Mesodermal cell (in vitro differentiated cells): ENCODE results near the gene GALNT9.

Experiments used
- H3K27ac ChIP-seq: 2 replicates; pipeline ENCODE4 v1.7.0; 2013; ENCODE audit warnings: mild to moderate bottlenecking, low read depth, low read length, moderate library complexity; ENCODE audit not compliant: severe bottlenecking
- H3K36me3 ChIP-seq: 2 replicates; pipeline ENCODE4 v1.7.1; 2013; ENCODE audit warnings: mild to moderate bottlenecking, low read length, moderate library complexity; ENCODE audit not compliant: control insufficient read depth, insufficient read depth
- H3K4me1 ChIP-seq: one replicate; pipeline ENCODE4 v1.7.1; 2013; ENCODE audit warnings: mild to moderate bottlenecking, low read length; ENCODE audit not compliant: insufficient read depth, control insufficient read depth, poor library complexity, severe bottlenecking
- H3K4me3 ChIP-seq: 2 replicates; pipeline ENCODE4 v1.7.0; 2013; ENCODE audit warnings: low read length, control low read depth, mild to moderate bottlenecking; ENCODE audit not compliant: insufficient read depth, poor library complexity, severe bottlenecking; ENCODE audit errors: extremely low read depth
- H3K9me3 ChIP-seq: 2 replicates; pipeline ENCODE4 v1.7.1; 2013; ENCODE audit warnings: mild to moderate bottlenecking, low read length, moderate library complexity; ENCODE audit not compliant: control insufficient read depth
- WGBS, 2 experiments: methylation state at CpG; one replicate each; pipeline ENCODE4 v1.1.5; 2013; ENCODE audit warnings: missing lambda C conversion rate in 2 of 2; ENCODE audit not compliant: insufficient coverage in 2 of 2; 5-methylcytosine and 5-hydroxymethylcytosine counted together

The GALNT9 gene

GRCh38 chr12:132342251-132343227 lies 13.2 kb upstream of the GALNT9 start:
- H3K4me1 ChIP-seq: no peaks in the 10 kb centered on the region
- H3K36me3 ChIP-seq: no peaks in the 10 kb centered on the region
- WGBS, 2 experiments: 62 to 71% methylated on average over 22 to 23 of the region's 24 CpGs
- peaks cover 43% of the 10 kb centered on the region for H3K9me3 ChIP-seq
- no peak overlapping the region for H3K27ac ChIP-seq
- no peak overlapping the region for H3K4me3 ChIP-seq

- 83 to 86% methylated on average over 38 to 39 of the region's 40 CpGs for whole genome bisulfite sequencing, 2 experiments
- no peak overlapping the region for H3K4me3 ChIP-seq
- H3K27ac ChIP-seq: no peak overlapping the region
- H3K4me1 ChIP-seq: no peaks in the 10 kb centered on the region
- H3K9me3 ChIP-seq: peaks cover 43% of the 10 kb centered on the region
- no peaks in the 10 kb centered on the region for H3K36me3 ChIP-seq
Measured at GRCh38 chr12:132341318-132342050, 12.1 kb upstream of the GALNT9 start.

GRCh38 chr12:132340266-132341035 lies 11.1 kb upstream of the GALNT9 start:
- 87 to 94% methylated on average over 40 to 42 of the region's 43 CpGs for WGBS, 2 experiments
- H3K9me3 ChIP-seq: peaks cover 51% of the 10 kb centered on the region
- H3K36me3 ChIP-seq: no peaks in the 10 kb centered on the region
- no peaks in the 10 kb centered on the region for H3K4me1 ChIP-seq
- H3K27ac ChIP-seq: no peak overlapping the region
- no peak overlapping the region for H3K4me3 ChIP-seq

- H3K4me3 ChIP-seq: no peak overlapping the region
- peaks cover 57% of the 10 kb centered on the region for H3K9me3 ChIP-seq
- no peaks in the 10 kb centered on the region for H3K4me1 ChIP-seq
- WGBS, 2 experiments: 85 to 87% methylated on average over 14 to 16 of the region's 17 CpGs
- no peak overlapping the region for H3K27ac ChIP-seq
- H3K36me3 ChIP-seq: no peaks in the 10 kb centered on the region
Measured at GRCh38 chr12:132339856-132340255, 10.5 kb upstream of the GALNT9 start.

GRCh38 chr12:132338781-132339180 lies 9.4 kb upstream of the GALNT9 start:
- no peaks in the 10 kb centered on the region for H3K36me3 ChIP-seq
- WGBS, 2 experiments: 90% methylated on average over 21 to 24 of the region's 24 CpGs
- no peak overlapping the region for H3K4me3 ChIP-seq
- no peaks in the 10 kb centered on the region for H3K4me1 ChIP-seq
- peaks cover 58% of the 10 kb centered on the region for H3K9me3 ChIP-seq
- no peak overlapping the region for H3K27ac ChIP-seq

GRCh38 chr12:132338311-132338710 lies 8.9 kb upstream of the GALNT9 start:
- Histone ChIP-seq H3K4me1 (no peaks in the 10 kb centered on the region), H3K27ac (no peak overlapping the region), H3K36me3 (no peaks in the 10 kb centered on the region), H3K9me3 (peaks cover 53% of the 10 kb centered on the region), H3K4me3 (no peak overlapping the region)
- 86 to 91% methylated on average over 18 to 20 of the region's 20 CpGs for WGBS, 2 experiments

- no peak overlapping the region for H3K4me3 ChIP-seq
- 94 to 95% methylated on average over 20 to 27 of the region's 27 CpGs for WGBS, 2 experiments
- H3K36me3 ChIP-seq: no peaks in the 10 kb centered on the region
- peaks cover 45% of the 10 kb centered on the region for H3K9me3 ChIP-seq
- no peak overlapping the region for H3K27ac ChIP-seq
- H3K4me1 ChIP-seq: no peaks in the 10 kb centered on the region
Measured at GRCh38 chr12:132337557-132337956, 8.2 kb upstream of the GALNT9 start.

- H3K4me3 ChIP-seq: no peak overlapping the region
- H3K36me3 ChIP-seq: no peaks in the 10 kb centered on the region
- H3K27ac ChIP-seq: no peak overlapping the region
- H3K9me3 ChIP-seq: peaks cover 43% of the 10 kb centered on the region
- H3K4me1 ChIP-seq: no peaks in the 10 kb centered on the region
- 89 to 91% methylated on average over 38 of the region's 41 CpGs for WGBS, 2 experiments
Measured at GRCh38 chr12:132336451-132337413, 7.3 kb upstream of the GALNT9 start.

GRCh38 chr12:132335179-132335756 lies 5.9 kb upstream of the GALNT9 start:
- WGBS, 2 experiments: 80 to 89% methylated on average over 9 to 11 of the region's 11 CpGs
- Histone ChIP-seq H3K36me3 (no peaks in the 10 kb centered on the region), H3K9me3 (peaks cover 49% of the 10 kb centered on the region), H3K4me1 (no peaks in the 10 kb centered on the region), H3K27ac (no peak overlapping the region), H3K4me3 (no peak overlapping the region)
